T-helper 2 cell treated with Interferon-gamma antibody and Interleukin-4, amounts not matched to agents 100 ng/mL and 5 ng/mL, for 36 hours (primary cell): ENCODE results near the gene SFXN5. TPM values are rescaled to one million over a fixed set of nuclear protein-coding genes. Genes with fewer than 3 reads are reported as not detected.

Experiments used
- intact Hi-C: fragments of 100-400 bp; cut with micrococcal nuclease; formaldehyde crosslinking; loops from one replicate; pipeline ENCODE4 v1.15.1; 2023
- total RNA-seq: library from RNA; stranded (reverse); gene quantifications from 2 replicates; pipeline ENCODE4 v1.2.3, GENCODE V29; 2022

The SFXN5 gene
- total RNA-seq, 1 donor from 2014 or later: 13.7 TPM

DNA sequence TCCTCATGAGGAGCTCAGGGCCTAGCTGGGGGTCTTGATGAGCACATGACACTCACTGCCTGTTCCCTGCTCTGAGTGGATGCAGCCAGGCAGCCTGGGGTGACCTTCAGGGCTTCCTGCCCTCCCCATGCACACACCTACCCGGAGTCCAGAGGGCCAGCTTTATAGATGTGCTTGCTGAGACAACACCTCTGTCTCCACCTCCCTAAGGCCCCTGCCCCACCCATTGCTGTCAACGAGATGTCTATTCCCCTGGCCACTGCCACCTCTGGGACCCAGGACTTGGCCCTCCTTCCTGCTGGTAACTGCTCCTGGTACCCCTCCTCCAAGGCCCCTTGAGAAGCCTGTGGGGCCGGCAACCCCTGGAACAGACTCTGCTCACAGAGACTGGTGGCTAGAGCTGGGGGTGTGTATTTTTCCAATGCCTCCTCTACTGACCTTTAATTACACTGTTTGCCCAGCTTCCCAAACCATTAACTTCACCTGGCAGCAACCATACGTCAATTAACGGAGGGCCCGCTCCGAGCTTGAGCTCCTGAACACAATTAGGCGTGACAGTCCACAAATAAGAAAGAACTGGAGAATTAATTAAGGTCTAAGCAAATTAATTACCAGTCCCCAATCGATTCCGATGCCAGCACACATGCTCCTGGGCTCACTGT, 87.9 kb downstream of the SFXN5 start:
- intact Hi-C loops: no loop called here

DNA sequence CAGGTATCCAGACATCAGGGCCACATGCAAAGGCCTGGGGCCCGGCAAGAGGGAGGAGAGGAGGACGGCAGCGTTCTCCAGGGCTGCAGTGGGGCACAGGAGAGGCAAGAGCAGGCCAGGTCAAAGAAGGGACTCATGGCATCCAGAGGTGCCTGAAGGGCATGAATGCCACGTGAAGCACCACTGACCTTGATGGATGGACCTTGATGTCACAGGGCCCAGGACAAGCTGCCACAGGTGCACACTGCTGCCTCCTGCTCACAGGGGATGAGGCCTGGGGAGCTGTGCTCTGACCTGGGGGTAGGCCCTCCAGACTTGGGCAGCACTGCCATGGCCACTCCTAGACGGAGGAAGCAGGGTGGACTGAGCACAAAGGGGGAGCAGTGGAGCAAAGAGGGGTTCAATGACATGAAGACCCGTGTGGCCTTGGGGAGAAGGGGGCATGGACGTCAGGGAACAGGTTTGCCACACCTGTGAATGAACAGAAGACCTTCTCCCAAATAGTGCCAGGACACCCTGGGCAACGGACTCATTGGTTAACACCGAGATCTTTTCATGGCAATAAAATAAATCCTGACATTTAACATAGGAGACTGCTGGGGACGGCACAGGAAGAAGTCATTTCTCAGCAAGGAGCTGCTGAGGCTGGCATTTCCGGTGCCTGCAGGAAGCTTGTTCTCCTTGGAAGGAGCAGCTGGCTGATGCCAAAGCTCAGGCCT, 88.6 kb downstream of the SFXN5 start:
- intact Hi-C loops: no loop called here

DNA sequence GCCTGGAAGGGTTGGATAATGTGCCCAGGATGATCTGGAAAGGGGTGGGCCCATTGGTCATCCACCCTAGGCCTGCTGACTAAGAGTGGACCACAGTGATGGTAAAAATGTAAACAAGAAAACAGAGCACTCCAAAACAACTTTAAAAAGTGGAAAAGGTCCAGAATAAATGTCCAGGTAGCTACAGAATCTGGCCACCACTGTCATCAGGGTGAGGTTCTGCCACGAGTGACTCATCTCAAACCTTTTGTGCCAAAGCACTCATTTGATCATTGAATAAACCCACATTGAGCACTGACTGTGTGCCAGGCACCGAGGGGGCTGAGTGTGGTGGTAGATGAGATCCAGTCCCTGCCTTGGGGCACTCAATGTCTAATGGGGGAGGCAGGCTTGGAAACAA, 89.3 kb downstream of the SFXN5 start:
- intact Hi-C loops: no loop called here

DNA sequence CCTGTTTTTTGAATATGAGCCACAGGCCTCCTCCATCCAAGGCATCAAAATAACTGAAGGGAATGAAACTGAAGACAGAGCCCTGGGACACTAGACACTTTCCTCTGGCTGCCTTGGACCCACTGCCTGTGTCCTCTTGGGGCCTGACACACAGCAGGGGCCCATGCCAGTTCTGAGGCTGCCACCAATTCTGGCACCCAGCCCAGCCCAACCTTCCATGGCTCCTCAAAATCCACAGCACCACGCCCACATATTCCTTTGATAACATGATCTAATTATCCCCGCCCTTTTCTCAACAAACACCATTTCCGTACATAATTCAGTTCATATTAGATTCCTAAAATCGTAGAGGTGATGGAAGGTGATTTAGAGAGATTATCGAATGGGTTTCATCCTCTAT, 90.0 kb downstream of the SFXN5 start:
- intact Hi-C loops: no loop called here

DNA sequence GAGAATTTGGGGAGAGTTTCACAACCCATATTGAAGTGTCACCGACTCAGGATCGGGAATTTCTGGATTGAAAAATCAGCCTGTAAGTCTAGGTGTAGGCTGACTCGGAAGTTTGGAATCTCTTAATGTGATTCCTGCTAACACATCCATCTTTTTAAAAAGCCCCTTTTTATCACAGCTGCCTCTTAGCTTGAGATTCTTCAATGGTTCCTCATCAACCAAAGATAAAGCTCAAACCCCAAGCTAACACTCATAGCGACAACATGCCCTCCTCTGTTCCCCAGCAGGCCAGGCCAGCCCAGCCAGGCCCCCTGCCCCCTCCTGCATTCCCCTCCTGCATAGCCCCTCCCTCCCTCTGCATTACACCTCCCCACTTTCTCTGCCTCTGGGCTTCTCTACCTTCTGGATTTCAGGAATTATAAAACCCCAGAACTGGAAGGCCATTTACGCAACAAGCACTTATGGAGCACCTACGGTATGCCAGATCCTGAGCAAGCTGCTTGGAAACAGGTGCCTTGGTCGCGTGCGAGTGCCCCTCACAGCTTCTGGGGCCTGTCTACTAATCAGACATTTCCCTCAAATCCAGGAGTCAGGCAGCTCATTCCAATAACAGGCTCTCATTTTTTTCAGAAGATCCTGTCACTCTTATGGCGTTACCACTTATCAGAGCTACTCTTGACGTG, 90.8 kb downstream of the SFXN5 start:
- intact Hi-C loops: no loop called here

DNA sequence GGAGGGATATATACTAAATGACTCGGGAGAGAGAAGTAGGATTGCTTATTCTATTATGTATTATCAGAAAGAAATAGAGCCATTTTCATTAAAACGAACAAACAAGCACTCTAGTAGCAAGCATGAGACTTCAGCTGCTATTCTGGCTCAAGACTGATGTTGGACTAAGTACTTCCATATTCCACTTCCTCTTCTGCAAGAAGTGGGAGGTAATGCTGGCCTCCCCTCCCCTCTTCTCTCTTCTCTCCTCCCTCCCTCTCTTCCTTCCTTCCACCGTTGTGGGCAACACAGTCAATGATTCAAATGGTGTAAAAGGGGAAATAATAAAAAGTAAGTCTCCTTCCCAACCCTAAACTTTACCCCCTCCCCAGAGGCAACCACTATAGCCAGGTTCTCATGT, 91.6 kb downstream of the SFXN5 start:
- intact Hi-C loops: no loop called here

DNA sequence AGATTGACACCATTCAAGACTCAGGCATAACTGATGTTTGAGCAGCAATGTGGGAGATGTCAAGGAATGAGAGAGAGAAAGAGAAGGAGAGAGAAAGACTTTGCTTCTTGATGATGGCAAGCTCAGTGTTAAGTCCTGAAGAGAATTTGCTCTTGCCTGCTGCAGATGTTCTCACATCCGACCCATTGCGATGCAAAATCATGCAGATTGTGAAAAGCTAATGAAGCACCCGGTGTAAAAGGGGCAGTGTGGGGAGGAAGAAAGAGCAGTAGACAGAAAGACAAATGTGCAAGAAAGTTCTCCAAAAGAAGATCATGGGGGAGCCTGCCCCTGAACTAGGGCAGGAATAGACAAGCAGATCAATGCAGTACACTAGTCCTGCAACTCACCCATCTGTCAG, 96.5 kb downstream of the SFXN5 start:
- intact Hi-C loops: no loop called here

DNA sequence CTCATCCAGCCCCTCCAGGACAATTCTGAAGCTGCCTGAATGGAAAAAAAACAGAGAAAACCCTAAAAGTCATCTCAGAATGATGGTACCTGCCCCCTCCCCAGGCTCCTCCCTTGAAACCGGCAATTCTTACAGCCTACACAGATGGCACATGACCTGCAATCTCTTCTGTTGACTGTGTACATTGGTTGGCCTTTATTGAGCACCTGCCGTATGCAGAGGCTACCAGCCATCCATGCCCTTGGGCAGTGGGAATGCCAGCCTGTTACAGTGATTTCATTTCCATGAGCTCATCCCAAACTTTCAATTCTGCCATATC, 97.1 kb downstream of the SFXN5 start:
- intact Hi-C loops: no loop called here

DNA sequence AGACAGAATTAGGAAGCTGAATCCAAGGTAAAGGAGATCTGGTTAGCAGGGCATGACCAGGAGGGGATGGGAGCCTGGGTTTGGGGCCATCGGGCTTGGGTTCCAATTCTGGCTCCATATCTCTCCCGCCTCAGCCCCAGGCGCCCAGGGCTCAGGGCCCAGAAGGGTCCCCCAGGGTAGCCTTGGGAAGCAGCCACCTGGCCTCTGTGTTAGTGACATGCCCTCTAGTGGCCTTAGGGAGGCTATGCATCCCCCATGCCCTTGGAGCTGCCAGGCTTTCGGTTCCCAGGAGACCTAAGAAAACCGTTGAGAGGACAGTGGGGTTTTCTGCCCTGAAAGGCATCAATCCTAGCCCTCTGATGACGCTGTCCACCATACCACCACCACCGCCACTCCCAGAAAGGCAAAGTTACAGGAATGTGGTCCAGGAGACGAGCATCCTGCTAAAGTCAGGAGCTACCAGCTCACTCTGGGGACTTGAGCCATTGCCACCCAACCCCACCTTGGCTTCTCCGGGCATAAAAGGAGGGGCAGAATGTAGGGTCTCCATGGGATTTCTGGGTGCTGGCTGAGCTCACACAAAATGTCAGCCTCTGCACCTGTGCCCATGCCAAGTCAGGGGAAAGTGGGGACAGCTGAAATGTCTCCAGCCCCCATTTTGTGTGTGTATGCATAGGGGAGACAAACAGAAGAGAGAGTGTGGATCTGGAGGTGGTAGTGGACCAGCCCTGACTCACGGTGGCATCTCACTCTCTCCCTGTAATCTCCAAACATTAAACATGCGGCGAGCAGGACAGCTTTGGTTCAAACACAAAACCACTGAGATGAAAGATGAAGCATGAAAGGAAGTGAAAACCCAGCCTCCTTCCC, 97.7 kb downstream of the SFXN5 start:
- intact Hi-C loops: no loop called here

DNA sequence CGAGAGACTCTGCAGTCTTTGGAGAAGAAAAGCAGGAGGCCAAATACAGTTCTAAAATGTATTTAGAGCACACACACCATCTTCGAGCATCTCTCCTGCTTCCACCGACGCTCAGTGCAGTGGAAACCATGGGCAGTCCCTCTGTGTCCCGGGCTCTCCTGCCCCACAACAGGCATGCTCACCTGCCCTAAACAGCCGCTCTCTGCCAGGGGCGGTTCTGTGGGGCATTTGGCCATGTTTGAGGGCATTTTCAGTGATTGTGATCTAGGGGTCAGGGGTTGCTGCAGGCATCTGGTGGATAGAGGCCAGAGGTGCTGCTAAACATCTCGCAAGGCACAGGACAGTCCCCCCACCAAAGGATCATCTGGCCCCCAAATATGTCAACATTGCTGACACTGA, 98.4 kb downstream of the SFXN5 start:
- intact Hi-C loops: no loop called here

DNA sequence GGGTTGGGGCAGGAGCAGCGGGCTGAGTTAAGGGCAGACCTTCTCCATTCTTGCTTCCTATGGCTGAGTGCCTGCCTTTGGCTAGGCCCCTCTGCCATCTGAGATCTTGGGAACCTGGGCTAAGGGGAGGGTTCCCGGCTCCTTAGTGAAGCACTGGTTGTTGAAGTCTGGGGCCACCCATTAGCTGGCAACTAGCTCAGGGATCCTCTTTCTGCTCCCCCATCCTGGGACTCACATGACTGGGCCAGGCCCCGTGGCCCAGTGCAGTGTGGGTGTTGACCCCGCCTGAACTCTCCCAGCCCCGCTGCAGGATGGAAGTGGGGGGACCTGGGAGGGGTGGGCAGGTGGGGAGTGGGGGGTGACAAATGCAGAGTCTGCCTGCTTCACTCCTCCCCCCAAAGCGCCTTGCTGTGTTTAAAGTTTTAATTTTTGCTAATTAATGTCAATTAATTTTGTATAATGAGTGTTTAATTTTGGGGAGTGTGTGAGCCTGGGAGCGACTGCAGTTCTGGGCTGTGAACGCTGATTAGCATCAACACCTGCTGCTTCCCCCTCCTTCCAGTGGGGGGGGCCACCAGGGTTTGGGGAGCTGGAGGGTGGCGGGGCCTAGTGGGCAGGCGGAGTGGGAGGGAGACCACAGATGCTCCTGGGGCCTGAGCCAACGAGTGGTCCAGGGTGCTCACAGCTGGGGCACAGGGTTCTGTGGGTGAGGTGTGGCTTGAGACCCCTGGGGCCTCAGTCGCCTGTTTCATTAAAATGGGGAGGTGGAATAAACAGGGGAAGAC, 99.0 kb downstream of the SFXN5 start:
- intact Hi-C loops: no loop called here

DNA sequence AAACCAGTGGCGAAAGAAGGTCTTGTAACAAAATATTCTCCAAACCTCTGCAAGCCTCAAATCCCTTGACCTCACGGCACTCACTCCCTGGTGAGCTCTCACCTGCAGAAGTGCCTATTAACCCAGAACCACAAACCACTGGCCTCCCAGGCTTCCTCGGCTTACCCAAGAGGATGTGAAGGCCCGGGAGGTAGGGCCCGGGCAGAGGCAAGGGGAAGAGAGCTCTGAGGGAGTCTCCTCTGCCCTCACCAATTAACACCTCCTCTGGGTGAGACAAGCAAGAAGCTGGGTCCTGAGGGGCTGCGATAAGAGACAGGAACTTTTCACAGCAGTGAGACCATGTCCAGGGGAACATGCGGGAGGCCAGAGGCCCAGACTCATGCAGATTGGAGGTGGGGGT, 100.5 kb downstream of the SFXN5 start:
- intact Hi-C loops: no loop called here

DNA sequence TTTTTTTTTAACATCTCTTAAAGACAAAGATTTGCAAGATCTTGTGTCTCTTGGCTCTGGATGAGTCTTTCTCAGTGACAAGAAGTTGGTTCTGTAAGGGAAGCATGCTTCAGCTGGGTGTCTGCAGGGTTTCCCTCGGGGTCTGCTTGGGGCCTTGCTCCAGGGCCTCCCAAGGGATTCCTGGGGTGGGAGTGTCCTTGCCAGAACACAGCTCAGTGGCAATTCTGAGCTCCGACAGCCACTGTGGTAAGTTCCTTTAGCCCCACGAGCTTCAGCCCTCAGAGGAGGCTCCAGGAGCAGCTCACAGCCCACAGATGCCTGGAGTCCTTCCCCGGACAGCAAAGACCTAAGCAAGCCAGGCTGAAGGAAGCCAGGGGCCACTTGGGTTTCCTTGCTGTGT, 101.8 kb downstream of the SFXN5 start:
- intact Hi-C loops: no loop called here

DNA sequence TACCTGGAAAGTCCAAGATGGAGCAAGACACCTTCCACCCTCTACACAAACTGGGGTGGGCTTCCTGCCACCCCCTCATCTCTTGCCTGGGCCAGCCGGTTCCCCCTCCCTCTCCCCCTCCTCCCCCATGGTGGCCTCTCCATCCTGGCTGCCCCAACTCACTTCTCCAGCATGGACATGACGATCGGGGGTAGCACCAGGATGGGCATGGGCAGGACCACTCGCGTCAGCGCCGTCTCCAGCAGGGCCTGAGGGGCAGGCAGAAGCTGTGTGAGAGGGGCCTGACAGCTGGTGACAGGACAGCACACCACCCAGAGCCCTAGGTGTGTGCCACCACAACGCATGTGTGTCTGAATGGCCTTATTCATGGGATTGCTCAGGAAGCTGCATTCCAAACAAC, 103.2 kb downstream of the SFXN5 start:
- intact Hi-C loops: no loop called here

DNA sequence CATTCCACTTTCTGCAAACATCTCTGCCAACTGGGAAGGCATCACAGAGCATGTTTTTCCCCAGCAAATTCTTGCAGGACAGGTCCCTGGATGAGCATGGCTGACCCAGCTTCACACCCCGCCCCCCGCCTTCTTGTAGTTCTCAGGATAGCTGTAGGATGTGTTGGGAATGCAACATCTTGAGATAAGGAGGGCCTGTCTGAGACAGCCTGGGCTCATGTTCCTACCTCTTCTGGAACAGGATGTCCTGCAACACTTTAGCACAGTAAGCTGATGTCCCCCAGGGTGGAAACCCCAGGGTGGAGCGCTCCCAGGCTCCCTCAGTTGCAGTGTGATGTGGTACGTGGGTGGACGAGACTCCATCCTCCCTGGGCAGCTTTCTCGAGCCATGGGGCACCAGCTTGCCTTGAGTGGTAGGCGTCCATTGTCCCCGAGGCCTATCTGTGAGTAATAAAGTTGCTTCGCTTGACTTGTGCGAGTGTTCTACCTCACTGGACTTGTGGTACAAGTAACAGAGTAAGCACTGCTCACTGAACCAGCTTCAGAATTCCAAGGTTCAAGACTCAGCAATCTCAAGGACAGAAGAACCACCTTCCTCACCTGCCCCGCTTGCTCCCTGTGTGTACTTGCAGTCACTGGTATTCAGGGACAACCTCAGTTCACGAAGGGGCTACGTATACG, 105.6 kb downstream of the SFXN5 start:
- intact Hi-C loops: no loop called here

DNA sequence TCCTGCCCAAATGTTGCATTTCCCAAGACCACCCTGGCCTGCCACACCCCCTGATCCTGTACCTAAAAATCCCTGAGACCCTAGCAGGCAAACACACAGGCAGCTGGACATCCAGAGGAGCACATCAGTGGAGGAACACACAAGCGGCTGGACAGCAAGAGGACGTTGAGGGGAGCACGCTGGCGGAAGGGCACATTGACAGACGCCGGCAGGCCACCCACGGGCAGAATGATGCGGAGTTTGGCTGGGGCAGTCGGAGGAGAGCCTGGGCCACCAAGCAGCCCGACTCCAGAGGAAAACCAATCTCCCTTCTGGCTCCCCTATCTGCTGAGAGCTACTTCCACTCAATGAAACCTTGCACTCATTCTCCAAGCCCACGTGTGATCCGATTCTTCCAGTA, 106.5 kb downstream of the SFXN5 start:
- intact Hi-C loops: no loop called here

DNA sequence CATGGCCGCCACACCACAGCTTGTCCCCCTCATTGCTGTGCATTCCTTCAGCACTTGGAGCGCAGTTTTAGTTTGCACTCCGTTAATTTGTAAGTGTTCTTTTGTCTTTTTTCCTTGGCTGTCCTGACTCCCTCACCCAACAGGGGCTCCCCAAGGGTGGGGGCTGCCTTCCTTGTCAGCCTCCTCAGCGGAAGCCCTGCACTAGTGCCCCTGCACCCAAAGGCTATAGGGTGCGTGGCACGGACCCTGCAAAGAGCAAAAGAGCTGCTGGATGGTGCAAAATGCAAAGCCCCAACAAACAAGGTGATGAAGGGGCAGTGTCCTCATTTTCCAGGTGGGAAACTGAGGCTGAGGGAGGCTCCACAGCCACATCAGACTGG, 107.4 kb downstream of the SFXN5 start:
- intact Hi-C loops: no loop called here

DNA sequence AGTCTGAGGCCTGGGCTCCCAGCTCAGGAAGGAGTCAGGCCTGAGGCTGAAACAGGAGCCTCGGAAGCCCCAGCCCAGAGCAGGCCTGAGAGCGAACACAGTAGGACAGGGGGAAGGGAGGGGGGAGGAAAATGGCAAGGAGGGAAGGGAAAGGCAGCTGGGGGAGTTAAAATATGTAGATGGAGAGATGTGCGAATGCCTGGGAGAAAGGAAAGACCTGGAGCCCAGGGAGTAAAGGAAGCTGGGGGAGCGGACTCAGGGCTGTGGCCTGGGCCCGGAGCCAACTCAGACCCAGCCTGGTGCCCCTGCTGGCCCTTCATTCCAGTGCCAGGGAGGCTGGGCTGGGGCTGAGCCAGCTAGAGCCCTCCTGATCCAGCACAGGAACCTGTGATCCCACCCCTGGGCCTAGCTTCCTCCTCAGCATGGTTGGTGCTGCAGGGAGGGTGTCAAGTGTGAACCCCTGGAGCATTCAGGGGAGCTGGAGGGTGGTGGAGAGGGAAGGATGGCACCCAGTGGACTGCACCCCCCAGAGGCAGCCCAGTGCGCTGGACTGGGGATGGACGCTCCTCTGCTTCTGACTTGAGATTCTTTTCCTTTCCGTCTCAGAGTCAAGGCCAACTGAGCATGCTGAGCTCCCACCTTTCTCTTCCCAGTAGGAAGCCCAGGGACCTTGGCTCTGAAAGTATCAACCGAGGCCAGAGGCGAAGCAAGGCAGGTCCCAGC, 107.9 kb downstream of the SFXN5 start:
- intact Hi-C loops: no loop called here

DNA sequence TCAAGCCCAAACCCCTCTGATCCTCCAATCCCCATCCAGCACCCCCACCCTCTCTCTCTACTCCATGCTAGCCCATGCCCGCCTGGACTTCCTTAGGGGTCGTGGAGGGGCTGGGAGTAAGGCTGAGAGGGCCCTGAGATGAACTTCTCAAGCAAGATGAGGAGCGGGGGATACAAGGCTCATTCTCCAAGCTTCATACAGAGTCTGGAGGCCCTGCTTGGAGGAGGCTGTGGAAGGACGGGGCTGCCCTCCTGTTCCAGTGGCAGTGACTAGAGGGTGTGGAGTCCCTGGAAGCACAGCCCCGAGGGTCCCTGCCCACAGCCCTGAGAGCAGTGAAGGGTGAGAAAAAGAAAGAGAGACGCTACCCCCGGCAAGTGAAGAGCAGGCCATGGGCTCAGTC, 108.6 kb downstream of the SFXN5 start:
- intact Hi-C loops: no loop called here
